ENCODE measurements around the gene RNF26.

RNF26 gene

GRCh38 chr11:119316016-119316728 is 18.2 kb upstream of the RNF26 start:
- no peak for DNase-seq

GRCh38 chr11:119316729-119317591 is 17.4 kb upstream of the RNF26 start, which contains the start of gene MCAM:
Gene MCAM (minus strand): TSS chr11:119317130. CDS start chr11:119317101, 29 bp downstream.
- no peak for DNase-seq

- no peak for DNase-seq
Measured at GRCh38 chr11:119317592-119318239, 16.6 kb upstream of the RNF26 start.

GRCh38 chr11:119318240-119319135 is 15.8 kb upstream of the RNF26 start:
- DNase-seq: no peak

- no peak for DNase-seq
Measured at GRCh38 chr11:119319136-119319699, 15.1 kb upstream of the RNF26 start.

DNA sequence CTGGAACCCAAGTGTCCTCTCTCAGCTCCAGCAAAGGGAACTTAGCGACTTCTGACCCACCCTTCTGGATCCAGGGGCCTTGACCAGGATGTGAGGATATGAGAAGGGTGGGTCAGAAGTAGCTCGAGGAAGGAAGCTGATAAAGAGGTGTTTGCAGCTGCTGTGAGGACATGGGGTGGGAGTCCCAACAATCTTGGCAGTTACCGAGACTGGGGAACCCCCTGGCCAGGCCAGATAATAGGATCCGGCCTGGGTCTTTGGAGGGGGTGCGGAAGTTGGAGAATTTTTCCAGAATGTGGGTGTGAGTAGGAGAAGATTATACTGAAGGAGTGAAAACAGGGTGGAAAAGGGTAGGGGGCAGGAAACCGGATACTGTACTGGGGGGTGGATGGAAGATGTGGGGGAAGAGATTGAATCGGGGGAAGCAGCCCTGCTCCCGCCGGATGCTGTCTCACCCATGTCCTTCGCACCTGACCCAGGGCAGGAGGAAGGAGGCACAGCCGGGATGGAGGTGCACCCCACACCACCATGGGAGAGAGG is 14.6 kb upstream of the RNF26 start:
- DNase-seq: no peak

- no peak for DNase-seq
Measured at GRCh38 chr11:119320240-119320775, 14.0 kb upstream of the RNF26 start.

GRCh38 chr11:119320776-119321524 is 13.4 kb upstream of the RNF26 start:
- DNase-seq: peak; percentile 46

DNA sequence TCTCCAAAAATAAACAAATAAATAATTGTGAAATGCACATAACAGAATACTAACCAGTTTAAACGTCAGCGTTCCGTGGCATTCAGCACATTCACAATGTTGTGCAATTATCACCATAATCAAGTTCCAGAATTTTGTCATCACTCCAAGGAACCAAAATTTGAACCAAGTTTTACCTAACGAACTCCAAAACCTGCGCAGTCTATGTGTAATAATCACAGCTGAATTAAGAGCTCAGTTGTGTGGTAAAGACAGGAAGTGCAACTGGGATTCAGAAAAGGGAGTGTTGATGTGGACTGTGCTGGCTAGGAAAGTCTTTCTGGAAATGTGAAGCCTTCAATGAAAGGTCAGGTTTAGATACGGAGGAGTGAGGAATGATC is 12.0 kb upstream of the RNF26 start:
- DNase-seq: no peak

DNA sequence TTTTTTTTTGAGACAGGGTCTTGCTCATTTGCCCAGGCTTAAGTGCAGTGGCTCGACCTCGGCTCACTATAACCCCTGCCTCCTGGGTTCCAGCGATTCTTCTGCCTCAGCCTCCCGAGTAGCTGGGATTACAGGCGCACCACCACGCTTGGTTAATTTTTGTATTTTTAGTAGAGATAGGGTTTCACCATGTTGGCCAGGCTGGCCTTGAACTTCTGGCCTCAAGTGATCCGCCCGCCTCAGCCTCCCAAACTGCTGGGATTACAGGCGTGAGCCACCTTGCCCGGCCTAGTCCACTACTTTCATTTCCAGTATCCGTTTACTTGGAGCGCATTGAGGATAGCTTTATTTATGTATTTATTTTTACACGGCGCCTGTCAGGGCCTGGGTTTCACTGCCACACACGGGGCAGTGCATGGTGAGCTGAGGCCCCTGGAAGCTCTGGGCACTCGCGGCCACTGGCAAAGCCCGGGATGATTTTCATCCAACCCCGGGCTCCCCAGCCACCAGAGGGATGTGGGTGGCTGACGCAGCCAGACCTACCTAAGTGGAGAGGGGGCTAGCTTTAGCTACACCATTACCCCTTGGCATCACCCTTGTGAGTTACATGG is 11.3 kb upstream of the RNF26 start:
- DNase-seq: no peak

- peak; percentile 84 for DNase-seq
Measured at GRCh38 chr11:119323532-119324033, 10.7 kb upstream of the RNF26 start.

DNA sequence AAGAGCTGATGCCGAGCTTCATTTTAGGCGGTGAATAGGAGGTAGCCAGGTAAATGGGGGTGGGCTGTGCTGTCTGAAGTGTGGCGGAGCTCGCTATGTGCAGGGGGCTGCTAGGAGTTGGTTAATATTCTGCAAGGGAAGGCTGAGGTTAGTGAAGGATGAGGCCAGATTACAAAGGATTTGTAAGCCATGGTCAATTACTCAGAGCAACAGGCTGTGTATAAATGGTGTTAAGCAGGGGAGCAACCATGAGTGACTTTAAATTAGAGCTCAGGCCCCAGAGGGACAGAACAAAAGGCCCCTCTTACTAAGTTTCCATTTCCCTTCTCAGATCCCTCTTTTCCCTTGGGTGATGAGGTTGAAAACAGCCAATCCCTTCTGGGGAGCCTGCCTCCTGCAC is 10.1 kb upstream of the RNF26 start:
- no peak for DNase-seq

- DNase-seq: no peak
Measured at GRCh38 chr11:119329320-119329719, 5.0 kb upstream of the RNF26 start.

- DNase-seq: no peak
Measured at GRCh38 chr11:119330237-119330636, 4.1 kb upstream of the RNF26 start.

DNA sequence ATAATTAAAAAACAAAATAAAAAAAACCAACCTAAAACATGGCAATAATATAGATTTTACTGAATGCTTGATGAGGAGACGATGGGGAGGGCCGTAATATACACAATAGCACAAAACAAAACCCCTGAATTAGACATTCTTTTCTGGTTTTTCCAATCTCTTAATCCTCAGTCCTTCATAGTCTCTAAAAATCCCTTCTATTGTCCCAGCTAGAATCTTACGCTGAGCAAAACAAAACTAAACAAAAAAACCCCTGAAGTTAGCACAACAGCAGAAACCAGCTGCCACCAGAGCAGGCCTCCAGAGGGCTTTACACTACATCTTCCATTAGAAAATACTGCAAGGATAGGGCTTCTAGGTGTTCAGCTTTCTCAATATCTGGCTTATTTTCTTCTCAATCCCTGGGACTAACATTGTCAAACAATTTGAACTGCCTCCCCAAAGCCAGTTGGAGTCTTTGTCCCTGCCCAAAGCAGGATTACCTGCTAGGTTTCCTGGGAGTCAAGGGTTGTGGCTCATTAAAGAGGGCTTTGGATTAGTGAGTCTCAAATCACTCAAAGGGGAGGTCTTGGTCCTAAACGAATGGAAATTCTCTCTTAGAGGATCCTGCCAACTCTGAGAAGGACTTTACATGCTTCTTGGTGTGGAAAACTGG is 2.1 kb upstream of the RNF26 start:
- no peak for DNase-seq

DNA sequence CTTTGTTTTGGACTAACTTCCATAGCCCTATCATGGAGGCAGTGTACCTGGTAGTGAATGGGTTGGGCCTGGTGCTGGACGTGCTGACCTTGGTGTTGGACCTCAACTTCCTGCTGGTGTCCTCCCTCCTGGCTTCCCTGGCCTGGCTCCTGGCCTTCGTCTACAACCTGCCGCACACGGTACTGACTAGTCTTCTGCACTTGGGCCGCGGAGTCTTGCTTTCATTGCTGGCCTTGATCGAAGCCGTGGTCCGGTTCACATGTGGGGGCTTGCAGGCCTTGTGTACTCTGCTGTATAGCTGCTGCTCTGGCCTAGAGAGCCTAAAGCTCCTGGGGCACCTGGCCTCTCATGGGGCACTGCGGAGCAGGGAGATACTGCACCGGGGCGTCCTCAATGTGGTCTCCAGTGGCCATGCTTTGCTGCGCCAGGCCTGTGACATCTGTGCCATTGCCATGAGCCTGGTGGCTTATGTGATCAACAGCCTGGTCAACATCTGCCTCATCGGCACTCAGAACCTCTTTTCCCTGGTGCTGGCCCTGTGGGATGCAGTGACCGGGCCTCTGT is 846 bp downstream of the RNF26 start:
- DNase-seq: no peak

DNA sequence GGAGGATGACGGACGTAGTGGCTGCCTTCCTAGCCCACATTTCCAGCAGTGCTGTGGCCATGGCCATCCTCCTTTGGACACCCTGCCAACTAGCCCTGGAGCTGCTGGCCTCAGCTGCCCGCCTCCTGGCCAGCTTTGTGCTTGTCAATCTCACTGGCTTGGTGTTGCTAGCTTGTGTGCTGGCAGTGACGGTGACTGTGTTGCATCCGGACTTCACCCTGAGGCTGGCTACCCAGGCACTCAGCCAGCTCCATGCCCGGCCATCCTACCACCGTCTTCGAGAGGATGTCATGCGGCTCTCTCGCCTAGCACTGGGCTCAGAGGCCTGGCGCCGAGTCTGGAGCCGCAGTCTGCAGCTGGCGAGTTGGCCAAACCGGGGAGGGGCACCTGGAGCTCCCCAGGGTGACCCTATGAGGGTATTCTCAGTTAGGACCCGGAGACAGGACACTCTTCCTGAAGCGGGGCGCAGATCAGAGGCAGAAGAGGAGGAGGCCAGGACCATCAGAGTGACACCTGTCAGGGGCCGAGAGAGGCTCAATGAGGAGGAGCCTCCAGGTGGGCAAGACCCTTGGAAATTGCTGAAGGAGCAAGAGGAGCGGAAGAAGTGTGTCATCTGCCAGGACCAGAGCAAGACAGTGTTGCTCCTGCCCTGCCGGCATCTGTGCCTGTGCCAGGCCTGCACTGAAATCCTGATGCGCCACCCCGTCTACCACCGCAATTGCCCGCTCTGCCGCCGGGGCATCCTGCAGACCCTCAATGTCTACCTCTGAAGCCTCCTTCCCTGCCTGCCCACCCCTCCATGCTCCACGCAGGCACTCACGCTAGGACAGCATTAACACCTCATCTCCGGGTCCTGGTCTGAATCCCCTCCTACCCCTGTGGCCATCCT is 1.6 kb downstream of the RNF26 start:
- DNase-seq: no peak

GRCh38 chr11:119336744-119337469 is 2.6 kb downstream of the RNF26 start:
- no peak for DNase-seq

All from stimulated activated CD4-positive, alpha-beta T cell treated with anti-CD3 and anti-CD28 coated beads, Interleukin-4, amount 100 ng/mL, for 24 hours (primary cell).